ENCODE data around the gene ETS2. TPM values are rescaled to one million over a fixed set of nuclear protein-coding genes. Genes with fewer than 3 reads are reported as not detected.
A peak's percentile ranks its signal among the peaks of the same experiment; 100 is the strongest.
"Not testable (repeated sequence)": the region's sequence is repeated elsewhere in the genome, so short reads cannot be mapped to it uniquely, and the experiment has no call there.

The ETS2 gene
- total RNA-seq, 4 donors from 2014 or later: 154 to 644 (median 289) TPM

GRCh38 chr21:38821959-38822682 lies 16.4 kb downstream of the ETS2 start:
- no peak for TF ChIP-seq CTCF (IDR thresholded peaks at IDR 0.05)
- no peak for TF ChIP-seq POLR2A (IDR thresholded peaks at IDR 0.05)
- H3K4me3 ChIP-seq (ENCODE audit: low read depth, poor library complexity, severe bottlenecking): no peak overlapping the region
- 85 to 91% methylated on average over 7 to 9 of the region's 9 CpGs for WGBS, 2 donors
- peak in 1 of 2 donors; percentile 86 for DNase-seq (ENCODE audit: low spot score in 2 of 2)
- intact Hi-C loops (cut with DNase I; ENCODE audit: low total_unique reads): no loop called here

GRCh38 chr21:38822778-38823238 lies 17.1 kb downstream of the ETS2 start:
- no peak for DNase-seq (ENCODE audit: low spot score in 2 of 2)
- intact Hi-C loops (cut with DNase I; ENCODE audit: low total_unique reads): no loop called here
- no peak overlapping the region for H3K4me3 ChIP-seq (ENCODE audit: low read depth, poor library complexity, severe bottlenecking)
- TF ChIP-seq CTCF (IDR thresholded peaks at IDR 0.05) (no peak), POLR2A (IDR thresholded peaks at IDR 0.05) (no peak)
- 77 to 81% methylated on average over 26 of the region's 26 CpGs for WGBS, 2 donors

GRCh38 chr21:38823737-38824123 lies 18.0 kb downstream of the ETS2 start:
- no peak overlapping the region for H3K4me3 ChIP-seq (ENCODE audit: low read depth, poor library complexity, severe bottlenecking)
- DNase-seq (ENCODE audit: low spot score in 2 of 2): no peak
- intact Hi-C loops (cut with DNase I; ENCODE audit: low total_unique reads): no loop called here
- 57 to 74% methylated on average over 3 of the region's 3 CpGs for WGBS, 2 donors
- no peak for TF ChIP-seq POLR2A (IDR thresholded peaks at IDR 0.05)
- TF ChIP-seq CTCF (IDR thresholded peaks at IDR 0.05): no peak

GRCh38 chr21:38824124-38824822 lies 18.5 kb downstream of the ETS2 start:
- no peak for TF ChIP-seq POLR2A (IDR thresholded peaks at IDR 0.05)
- no peak overlapping the region for H3K4me3 ChIP-seq (ENCODE audit: low read depth, poor library complexity, severe bottlenecking)
- no peak for DNase-seq (ENCODE audit: low spot score in 2 of 2)
- WGBS, 2 donors: 69 to 71% methylated on average over 19 of the region's 19 CpGs
- intact Hi-C loops (cut with DNase I; ENCODE audit: low total_unique reads): no loop called here

GRCh38 chr21:38825269-38825668 lies 19.5 kb downstream of the ETS2 start:
- TF ChIP-seq CTCF (IDR thresholded peaks at IDR 0.05) (no peak), POLR2A (IDR thresholded peaks at IDR 0.05) (no peak)
- DNase-seq (ENCODE audit: low spot score in 2 of 2): no peak
- intact Hi-C loops (cut with DNase I; ENCODE audit: low total_unique reads): no loop called here
- no peak overlapping the region for H3K4me3 ChIP-seq (ENCODE audit: low read depth, poor library complexity, severe bottlenecking)
- 96 to 98% methylated on average over 4 of the region's 4 CpGs for WGBS, 2 donors

- 76 to 86% methylated on average over 2 of the region's 2 CpGs for WGBS, 2 donors
- DNase-seq (ENCODE audit: low spot score in 2 of 2): no peak
- intact Hi-C loops (cut with DNase I; ENCODE audit: low total_unique reads): no loop called here
- H3K4me3 ChIP-seq (ENCODE audit: low read depth, poor library complexity, severe bottlenecking): no peak overlapping the region
- TF ChIP-seq CTCF (IDR thresholded peaks at IDR 0.05) (no peak), POLR2A (IDR thresholded peaks at IDR 0.05) (no peak)
These were observed 20.2 kb downstream of the ETS2 start for GRCh38 chr21:38825921-38826320.

GRCh38 chr21:38828111-38828510 lies 22.4 kb downstream of the ETS2 start:
- intact Hi-C loops (cut with DNase I; ENCODE audit: low total_unique reads); DNase-seq (ENCODE audit: low spot score in 2 of 2); H3K4me3 ChIP-seq (ENCODE audit: low read depth, poor library complexity, severe bottlenecking): not testable (repeated sequence)
- 92 to 96% methylated on average over 6 to 7 of the region's 7 CpGs for WGBS, 2 donors

All from lower leg skin (tissue), 4 donors.